Stimulated activated CD8-positive, alpha-beta memory T cell treated with anti-CD3 and anti-CD28 coated beads, Interleukin-7, amount 100 ng/mL, for 4 hours (primary cell): Measurements from ENCODE around the gene ALDH1A3.

Experiments
- DNase-seq, 2 donors: peaks; one replicate each; pipeline ENCODE4 v3.0.0-alpha.2; 2020; ENCODE audit warnings: low read depth in 2 of 2

Gene ALDH1A3

GRCh38 chr15:100951965-100952364, 72.3 kb downstream of the ALDH1A3 start:
- no peak for DNase-seq

- no peak for DNase-seq
These were observed 72.9 kb downstream of the ALDH1A3 start for GRCh38 chr15:100952566-100952965.

- no peak for DNase-seq
These were observed 78.9 kb downstream of the ALDH1A3 start for GRCh38 chr15:100958326-100959065.

DNA sequence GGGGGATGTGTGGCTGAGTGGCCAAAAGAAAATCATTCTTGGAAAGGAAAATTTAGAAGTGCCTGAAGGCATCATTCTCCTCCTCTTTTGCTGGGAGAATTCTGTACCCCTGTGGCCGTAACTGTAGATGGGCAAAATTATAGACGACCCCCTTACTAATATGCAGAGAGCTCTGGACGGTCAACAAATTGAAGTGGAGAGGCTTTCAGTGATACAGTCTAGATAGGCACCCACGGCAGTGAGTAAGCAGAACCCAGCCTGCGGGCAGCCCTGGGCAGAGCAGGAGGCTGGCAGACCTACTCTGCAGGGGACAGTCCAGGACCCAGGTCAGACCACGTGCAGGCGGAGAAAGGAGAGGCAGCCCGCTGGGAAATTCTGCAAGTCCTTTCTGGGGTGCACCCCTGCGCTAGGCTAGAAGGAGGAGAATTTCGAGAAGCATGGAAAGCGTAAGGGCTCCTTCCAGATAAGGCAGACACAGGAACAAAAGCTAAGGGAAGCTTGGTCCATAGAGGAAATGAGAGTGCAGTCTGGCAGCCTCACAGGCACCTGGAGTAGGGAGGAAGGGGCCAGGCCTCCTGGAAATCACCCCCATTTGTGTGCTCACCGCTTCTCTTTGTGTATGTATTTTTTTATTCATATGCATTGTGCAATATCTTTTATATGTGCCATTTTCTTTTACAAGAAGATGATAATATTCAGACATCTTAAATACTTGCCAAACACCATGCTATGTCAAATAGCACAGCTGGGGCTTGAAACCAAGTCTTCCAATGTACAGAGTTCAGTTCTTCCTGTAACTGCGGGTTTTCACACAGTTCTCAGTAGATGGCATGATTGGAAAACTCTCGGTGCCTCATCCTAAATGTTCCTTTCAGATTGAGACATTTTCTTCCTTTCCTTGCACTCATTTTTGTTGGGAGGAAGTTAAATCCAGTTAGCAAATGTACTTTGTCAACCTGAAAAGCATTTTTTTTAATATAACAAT, 79.7 kb downstream of the ALDH1A3 start:
- DNase-seq, result no peak
